Measurements from ENCODE around the gene PCIF1. TPM values are rescaled to one million over a fixed set of nuclear protein-coding genes. Genes with fewer than 3 reads are reported as not detected.
"Not testable (repeated sequence)": the region's sequence is repeated elsewhere in the genome, so short reads cannot be mapped to it uniquely, and the experiment has no call there.

Gene PCIF1
- total RNA-seq, 1 donor from 2014 or later, result 6.3 TPM

DNA sequence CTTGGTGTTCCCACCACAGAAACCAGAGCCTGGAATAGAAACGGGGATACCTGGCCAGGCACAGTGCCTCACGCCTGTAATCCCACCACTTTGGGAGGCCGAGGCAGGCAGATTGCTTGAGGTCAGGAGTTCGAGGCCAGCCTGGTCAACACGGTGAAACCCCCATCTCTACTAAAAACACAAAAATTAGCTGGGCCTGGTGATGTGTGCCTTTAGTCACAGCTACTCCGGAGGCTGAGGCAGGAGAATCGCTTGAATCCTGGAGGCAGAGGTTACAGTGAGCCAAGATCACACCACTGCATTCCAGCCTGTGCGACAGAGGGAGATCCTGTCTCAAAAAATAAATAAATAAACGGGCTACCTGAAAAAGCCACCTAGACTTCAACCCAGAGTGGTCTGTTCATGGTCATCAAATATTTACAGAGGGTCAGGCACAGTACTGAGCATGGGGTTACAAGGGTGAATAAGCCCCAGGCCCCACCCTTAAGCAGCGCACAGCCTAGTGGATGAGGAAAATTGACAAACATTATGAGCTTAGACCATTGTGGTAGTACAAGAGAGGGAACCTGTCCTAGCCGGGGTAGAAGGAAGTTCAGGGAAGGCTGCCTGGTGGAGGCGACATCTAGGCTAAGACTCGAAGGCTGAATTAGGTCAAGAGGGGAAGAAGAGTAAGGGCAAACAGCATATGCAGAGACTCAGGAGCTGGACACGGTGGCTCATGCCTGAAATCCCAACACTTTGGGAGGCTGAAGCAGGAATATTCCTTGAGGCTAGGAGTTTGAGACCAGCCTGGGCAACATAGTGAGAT is 7.2 kb upstream of the PCIF1 start:
- Histone ChIP-seq H3K27me3 (ENCODE audit: control insufficient read depth, insufficient read depth, low read length) (no peaks in the 10 kb centered on the region), H3K36me3 (ENCODE audit: control insufficient read depth, insufficient read depth, low read length) (no peaks in the 10 kb centered on the region), H3K4me3 (ENCODE audit: low read depth, low read length) (no peak overlapping the region)
- no peak for TF ChIP-seq CTCF (IDR thresholded peaks at IDR 0.05; ENCODE audit: insufficient read depth, low read length, severe bottlenecking)
- DNase-seq (ENCODE audit: low read depth) (no peak), FAIRE-seq (no peak)

- DNase-seq (ENCODE audit: low read depth); FAIRE-seq; H3K36me3 ChIP-seq (ENCODE audit: control insufficient read depth, insufficient read depth, low read length); H3K27me3 ChIP-seq (ENCODE audit: control insufficient read depth, insufficient read depth, low read length); H3K4me3 ChIP-seq (ENCODE audit: low read depth, low read length): not testable (repeated sequence)
Measured at GRCh38 chr20:45931680-45932079, 2.8 kb upstream of the PCIF1 start.

DNA sequence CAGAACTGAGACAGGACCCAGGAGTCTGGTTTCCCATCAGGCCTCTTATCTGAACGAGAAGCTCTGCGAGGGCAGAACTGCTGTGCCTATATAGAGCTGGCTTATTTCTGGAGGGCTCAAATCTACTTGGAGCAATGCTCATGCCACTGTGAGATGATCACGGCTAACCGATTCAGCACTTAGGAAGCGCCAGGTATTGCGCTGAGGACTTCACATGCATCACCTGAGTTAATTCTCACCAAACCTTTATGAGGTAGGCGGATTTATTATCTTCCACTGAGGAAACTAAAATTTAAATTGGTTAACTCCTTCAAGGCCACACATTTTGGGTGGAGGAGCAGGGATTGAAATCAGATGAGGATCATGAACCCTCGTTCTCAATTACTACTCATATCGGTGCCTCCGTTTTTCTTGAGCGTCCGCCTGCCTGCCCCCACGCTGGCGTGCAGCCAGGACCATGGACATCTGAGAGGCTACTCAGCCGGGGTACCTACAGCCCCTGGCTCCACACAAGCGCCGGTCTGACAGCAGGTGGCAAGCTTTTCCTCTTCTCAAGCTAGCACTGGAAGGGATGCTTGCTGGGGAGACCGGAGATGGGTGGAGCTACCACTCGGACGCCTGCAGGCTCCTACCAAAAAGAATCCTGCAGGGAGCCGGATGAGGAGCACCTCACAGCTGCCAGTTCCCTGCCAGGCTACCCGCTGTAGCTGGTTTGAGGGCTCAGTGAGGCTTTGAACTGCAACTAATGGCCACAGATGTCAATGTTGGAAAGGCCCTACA is 1.0 kb upstream of the PCIF1 start:
- peaks cover 4% of the 10 kb centered on the region for H3K36me3 ChIP-seq (ENCODE audit: control insufficient read depth, insufficient read depth, low read length)
- FAIRE-seq, result no peak
- peak; percentile 74 for DNase-seq (ENCODE audit: low read depth)
- peak; percentile 46 for TF ChIP-seq CTCF (IDR thresholded peaks at IDR 0.05; ENCODE audit: insufficient read depth, low read length, severe bottlenecking)
- peak overlapping the region; percentile 98 for H3K4me3 ChIP-seq (ENCODE audit: low read depth, low read length)
- H3K27me3 ChIP-seq (ENCODE audit: control insufficient read depth, insufficient read depth, low read length), result no peaks in the 10 kb centered on the region

GRCh38 chr20:45934046-45934585 is 367 bp upstream of the PCIF1 start:
- peak overlapping the region; percentile 98 for H3K4me3 ChIP-seq (ENCODE audit: low read depth, low read length)
- no peak for DNase-seq (ENCODE audit: low read depth)
- H3K27me3 ChIP-seq (ENCODE audit: control insufficient read depth, insufficient read depth, low read length), result no peaks in the 10 kb centered on the region
- no peak for TF ChIP-seq CTCF (IDR thresholded peaks at IDR 0.05; ENCODE audit: insufficient read depth, low read length, severe bottlenecking)
- FAIRE-seq, result no peak
- H3K36me3 ChIP-seq (ENCODE audit: control insufficient read depth, insufficient read depth, low read length), result peaks cover 9% of the 10 kb centered on the region

GRCh38 chr20:45935416-45936046 is 1.0 kb downstream of the PCIF1 start:
- FAIRE-seq (no peak), DNase-seq (ENCODE audit: low read depth) (peak; percentile 18)
- peaks cover 18% of the 10 kb centered on the region for H3K36me3 ChIP-seq (ENCODE audit: control insufficient read depth, insufficient read depth, low read length)
- no peak for TF ChIP-seq CTCF (IDR thresholded peaks at IDR 0.05; ENCODE audit: insufficient read depth, low read length, severe bottlenecking)
- H3K4me3 ChIP-seq (ENCODE audit: low read depth, low read length), result peak overlapping the region; percentile 98
- no peaks in the 10 kb centered on the region for H3K27me3 ChIP-seq (ENCODE audit: control insufficient read depth, insufficient read depth, low read length)

DNA sequence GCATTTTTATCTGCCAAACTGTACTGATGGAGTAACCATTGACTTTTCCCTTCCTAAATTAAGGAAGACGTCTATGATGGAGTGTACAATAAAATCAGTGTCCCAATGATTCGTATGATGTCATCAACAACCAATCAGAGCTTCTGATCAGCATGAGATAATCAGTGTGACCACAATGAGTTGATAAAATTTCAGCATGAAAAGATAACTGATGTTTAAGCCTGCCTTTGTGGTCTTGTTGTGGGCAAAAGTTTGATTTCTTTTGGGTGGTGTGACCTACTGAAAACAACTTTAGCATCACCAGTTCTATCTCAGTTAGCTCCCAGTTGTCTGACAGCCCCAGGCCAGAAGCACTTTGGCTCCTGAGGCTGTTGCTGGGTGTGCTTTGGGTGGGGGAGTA is 3.3 kb downstream of the PCIF1 start:
- peaks cover 23% of the 10 kb centered on the region for H3K36me3 ChIP-seq (ENCODE audit: control insufficient read depth, insufficient read depth, low read length)
- DNase-seq (ENCODE audit: low read depth), result no peak
- TF ChIP-seq CTCF (IDR thresholded peaks at IDR 0.05; ENCODE audit: insufficient read depth, low read length, severe bottlenecking), result no peak
- no peaks in the 10 kb centered on the region for H3K27me3 ChIP-seq (ENCODE audit: control insufficient read depth, insufficient read depth, low read length)
- FAIRE-seq, result no peak
- H3K4me3 ChIP-seq (ENCODE audit: low read depth, low read length), result no peak overlapping the region
